ENCODE results near the gene PRDM15.

The PRDM15 gene

DNA sequence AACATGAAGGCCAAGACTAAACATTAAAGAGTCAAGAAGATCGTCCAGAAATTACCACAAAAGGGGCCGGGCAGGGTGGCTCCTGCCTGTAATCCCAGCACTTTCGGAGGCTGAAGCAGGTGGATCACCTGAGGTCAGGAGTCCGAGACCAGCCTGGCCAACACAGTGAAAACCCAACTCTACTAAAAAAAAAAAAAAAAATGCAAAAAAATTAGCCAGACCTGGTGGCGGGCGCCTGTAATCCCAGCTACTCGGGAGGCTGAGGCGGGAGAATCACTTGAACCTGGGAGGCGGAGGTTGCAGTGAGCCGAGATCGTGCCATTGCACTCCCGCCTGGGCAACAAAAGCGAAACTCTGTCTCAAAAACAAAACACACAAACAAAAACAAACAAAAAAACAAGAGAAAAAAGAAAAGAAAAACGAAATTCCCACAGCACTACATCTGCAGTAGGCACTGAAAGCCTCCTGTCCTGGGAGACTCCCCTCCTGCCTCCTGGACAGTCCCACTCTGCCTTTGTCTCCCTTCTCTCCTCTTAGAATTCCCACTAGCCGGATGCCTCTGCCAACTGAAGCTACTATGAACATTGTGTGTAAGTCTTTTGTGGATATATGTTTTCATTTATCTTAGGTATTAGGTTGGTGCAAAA, 94.6 kb downstream of the PRDM15 start:
- DNase-seq (ENCODE audit: low read depth in 3 of 3, low spot score in 1 of 3), result no peak

DNA sequence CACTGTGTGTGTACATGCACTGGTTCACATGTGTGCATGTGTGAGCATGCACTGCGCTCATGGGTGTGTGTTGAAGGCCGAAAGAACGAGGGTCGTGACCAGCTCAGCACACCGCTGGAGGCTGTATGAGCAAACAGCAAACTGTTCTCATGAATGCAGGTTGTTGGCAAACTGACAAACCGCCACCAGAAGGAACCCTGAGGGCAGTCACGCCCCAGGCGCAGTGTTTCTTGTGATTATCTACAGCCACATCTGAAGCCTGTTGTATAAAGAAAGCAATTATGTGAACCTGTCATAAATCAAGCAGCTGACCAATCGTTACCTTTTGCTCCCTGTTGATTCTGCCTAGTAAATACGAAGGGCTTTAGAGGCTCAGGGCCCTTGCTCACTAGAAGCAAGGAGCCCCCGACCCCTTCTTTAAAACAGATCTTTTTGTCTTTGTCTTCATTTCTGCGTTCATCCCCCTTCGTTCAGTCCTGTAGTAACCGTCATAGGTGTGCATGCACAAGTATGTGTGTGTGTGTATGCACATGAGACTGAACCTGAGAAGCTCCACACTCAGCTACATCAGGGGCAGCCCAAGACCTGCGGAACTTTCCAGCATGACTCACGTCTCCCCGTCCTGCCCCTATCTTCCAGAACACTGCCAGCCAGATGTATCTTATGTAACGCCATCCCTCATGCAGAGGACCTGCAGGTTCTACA, 95.5 kb downstream of the PRDM15 start:
- no peak for DNase-seq (ENCODE audit: low read depth in 3 of 3, low spot score in 1 of 3)

DNA sequence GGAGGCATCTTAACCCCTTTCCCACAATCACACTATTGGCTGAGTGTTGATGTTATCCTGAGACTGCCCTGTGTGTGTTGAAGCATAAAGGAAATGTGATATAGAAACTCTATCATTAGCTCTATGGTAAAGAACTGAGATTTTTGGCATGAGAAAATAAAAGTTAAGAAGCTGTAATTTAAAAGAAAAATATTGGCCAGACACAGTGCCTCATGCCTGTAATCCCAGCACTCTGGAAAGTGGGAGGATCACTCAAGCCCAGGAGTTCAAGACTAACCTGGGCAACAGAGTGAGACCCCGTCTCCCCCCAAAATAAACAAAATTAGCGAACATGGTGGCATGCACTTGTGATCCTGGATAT, 98.1 kb downstream of the PRDM15 start:
- no peak for DNase-seq (ENCODE audit: low read depth in 3 of 3, low spot score in 1 of 3)

DNA sequence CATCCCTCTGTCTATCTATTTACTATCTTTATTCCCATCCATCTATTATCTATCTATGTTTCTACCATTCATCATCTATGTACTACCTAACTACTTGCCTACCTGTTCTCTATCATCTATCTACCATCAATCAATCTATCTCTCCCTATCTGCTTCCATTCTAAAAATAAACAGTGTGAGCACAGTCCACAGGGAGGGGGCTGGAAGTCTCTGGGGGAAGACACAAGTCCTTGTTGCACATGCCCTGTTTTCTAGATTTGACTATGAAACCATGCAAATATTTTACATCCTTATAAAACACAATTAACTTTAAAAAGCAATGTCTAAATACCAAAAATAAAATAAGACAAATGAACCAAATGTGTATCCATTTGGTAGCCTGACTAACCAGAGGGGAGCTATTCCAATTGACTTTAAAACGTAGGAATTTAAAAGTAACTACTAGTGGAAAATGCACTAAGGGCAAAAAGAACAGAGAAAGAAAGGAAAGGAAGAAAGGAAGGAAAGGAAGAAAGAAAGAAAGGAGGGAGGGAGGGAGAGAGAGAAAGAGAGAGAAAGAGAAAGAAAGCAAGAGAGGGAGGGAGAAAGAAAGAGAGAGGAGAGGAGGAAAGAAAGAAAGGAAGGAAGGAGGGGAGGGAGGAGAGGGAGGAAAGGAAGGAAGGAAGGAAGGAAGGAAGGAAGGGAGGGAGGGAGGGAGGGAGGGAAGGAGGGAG, 98.7 kb downstream of the PRDM15 start:
- DNase-seq (ENCODE audit: low read depth in 3 of 3, low spot score in 1 of 3), result no peak

DNA sequence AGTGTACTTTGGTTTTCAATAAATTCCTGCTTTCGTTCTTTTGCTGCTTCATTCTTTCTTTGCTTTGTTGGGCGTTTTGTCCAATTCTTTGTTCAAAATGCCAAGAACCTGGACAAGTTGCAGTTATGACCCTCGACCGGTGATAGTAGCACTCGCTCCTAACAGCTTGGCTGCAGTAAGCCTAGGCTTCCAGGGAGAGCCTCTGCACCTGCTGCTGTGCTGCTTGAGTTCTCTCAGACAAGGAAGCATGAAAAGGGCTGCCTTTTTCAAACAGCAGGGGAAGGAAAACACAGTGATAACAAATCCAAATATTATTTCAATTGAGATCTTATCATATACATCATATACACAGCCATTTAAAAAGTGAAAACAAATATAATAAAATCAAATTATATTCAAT, 99.5 kb downstream of the PRDM15 start:
- DNase-seq (ENCODE audit: low read depth in 3 of 3, low spot score in 1 of 3), result no peak

DNA sequence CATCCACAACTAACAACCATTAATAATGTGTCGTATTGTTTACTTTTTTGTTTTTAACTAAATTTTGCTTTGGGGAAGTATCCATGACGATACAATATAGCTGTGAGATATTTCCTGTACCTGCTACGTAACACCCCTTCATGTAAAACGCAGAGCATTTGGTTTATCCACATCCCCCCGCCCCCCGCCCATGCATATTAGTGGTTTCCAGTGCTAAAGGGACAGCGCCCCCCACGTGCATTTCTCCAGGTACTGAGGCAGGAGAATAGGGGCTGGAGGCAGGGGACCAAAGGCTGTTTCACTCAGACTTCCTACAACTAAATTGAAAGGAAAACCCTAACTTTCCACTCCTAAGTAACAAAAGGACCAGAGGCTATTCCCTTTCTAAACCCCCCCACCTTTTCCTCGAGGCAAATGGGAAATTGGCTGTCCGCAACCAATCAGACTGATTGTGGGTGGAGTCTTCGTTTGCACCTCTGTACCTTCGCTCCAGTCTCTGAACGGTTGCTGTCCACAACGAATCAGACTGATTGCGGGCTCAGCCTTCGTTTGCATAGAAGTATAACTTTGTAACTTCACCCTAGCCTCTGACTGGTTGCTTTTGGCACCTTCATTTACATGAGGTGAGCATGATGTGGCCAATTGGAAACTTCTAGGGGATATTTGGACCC, 100.1 kb downstream of the PRDM15 start:
- DNase-seq (ENCODE audit: low read depth in 3 of 3, low spot score in 1 of 3), result no peak

DNA sequence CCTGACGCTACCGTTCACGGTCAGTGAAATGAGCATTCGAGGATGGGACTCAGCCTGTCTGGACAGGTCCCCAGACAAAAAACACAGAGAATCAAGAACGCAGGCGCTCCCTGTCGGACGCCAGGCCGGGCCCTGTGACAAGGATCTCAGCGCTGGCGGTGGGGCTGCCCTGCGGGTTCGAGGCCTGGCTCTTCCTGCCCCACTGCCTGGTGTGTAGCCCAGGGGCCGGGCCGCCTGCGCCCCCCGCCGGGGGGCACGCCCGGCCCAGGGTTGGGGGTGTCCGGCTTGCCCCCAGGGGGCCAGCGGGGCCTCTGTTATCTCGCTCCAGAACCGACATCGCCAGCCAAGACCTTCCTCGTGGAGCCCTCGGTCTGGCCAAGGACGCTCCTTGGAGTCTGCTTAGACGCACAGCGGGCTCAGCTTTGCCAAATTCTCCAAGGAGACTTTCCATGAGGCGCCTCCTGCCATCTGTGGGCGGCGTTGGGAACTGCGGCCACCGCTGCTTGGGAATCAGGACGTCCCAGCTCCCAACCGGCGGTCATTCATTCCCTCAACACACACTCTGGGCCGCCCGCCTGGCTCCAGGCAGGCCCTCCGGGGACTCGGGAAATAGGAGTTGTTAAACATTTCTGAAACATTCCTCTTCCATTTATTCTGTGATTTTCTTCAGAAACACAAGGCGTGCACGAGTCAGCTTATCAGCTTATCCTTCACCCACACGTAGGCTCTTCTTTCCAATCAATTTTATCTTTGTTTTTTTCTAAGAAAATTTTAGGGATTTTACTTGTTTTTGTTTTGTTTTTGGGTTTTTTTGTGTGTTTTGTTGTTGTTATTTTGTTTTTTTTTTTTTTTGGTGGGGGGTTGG, 101.0 kb downstream of the PRDM15 start:
- no peak for DNase-seq (ENCODE audit: low read depth in 3 of 3, low spot score in 1 of 3)

DNA sequence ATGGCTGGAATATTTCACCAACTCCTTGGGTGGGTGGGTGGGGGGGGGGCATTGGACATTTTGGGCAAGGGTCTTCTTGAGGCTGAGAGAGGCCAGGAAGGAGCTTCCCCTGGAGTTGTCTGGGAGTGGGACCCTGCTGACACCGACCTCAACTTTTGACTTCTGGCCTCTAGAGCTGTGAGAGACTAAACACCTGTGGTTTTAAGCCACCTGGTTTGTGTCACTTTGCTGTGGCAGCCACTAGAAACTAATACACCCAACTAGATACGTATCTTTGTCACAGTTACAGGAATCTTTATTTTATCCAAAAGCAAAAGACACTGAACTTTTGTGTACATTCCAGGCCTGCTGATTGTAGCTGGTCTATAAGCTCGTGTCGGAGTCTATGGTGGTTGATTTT, 102.4 kb downstream of the PRDM15 start:
- DNase-seq (ENCODE audit: low read depth in 3 of 3, low spot score in 1 of 3), result no peak

DNA sequence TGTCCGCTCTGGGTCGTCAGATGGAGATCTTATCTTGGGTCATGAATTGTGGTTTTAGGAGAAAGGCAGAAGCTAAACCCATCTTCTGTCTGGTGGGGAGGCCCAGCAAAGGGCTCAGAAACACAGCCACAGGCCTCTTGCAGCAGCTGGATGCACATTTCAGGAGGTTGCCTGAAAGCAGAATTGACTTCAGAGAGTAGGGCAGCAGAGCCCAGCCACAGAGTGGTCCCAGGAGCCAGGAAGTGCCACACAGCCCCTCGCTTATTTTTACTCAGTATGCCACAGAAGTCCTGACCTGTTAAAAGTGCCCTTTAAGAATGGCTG, 104.0 kb downstream of the PRDM15 start:
- DNase-seq (ENCODE audit: low read depth in 3 of 3, low spot score in 1 of 3), result no peak

DNA sequence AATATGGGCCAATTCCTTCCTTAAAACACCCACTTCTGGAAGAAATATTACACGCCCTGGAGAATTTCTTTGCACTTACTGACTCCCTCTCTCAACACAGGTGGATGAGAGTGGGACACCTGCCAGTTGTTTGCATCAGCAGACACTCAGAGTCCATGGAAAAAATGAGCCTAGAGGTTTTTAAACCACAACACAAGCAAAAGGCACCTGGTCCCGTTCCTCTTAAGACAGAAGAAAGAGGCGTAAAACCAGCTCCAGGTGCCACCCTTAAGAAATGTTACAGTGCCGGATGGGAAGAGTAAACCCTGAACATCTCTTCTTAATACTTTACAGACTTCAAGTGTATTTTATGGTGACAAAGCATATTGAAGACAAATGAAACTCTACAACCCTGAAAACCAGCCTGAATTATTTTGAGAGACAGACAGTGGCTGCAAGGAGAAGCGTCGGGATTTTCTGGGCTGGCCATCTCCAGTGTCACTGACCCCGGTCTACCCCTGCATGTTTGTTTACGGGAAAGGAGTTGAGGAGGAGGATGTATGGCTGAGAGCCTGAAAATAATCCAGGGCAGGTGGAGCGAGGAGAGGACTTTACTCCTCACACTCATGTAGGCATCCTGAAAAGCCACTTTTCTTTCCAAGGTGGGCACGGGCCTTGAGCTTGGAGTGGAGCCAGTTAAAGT, 104.5 kb downstream of the PRDM15 start:
- DNase-seq (ENCODE audit: low read depth in 3 of 3, low spot score in 1 of 3), result no peak

DNA sequence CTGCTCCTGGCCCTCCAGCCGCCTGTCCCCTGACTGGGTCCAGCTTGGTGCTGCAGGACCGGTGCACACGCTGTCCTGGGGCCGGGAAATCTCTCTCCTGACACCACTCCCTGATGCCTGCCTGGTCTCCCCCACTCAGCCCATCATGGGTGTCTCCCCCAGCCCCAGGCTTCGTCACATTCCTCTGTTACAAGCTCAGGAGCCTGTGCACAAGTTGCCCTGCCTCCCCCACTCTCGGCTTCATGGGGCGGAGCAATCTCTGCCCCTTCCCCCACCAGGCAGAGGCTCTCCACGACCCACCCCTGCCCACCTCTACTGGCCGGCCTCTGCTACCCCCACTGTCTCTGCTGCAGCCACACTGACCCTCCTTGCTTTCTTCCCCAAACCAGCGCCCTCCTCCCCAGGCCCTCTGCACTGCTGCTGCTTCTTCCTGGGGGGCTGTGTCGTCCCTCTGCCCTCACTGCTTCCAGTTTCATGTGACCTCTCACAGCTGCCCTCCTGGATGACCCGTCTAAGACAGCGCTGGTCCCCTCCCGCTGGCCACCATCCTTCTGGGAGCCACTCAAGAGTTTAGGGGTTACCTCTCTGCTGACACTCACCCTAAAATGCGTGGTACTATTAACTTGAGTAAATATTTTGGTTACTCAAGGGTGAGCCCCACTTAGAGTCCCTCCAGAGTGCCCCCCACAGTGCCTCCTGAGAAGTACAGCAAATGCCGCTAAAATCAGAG, 106.6 kb downstream of the PRDM15 start:
- DNase-seq (ENCODE audit: low read depth in 3 of 3, low spot score in 1 of 3), result no peak

DNA sequence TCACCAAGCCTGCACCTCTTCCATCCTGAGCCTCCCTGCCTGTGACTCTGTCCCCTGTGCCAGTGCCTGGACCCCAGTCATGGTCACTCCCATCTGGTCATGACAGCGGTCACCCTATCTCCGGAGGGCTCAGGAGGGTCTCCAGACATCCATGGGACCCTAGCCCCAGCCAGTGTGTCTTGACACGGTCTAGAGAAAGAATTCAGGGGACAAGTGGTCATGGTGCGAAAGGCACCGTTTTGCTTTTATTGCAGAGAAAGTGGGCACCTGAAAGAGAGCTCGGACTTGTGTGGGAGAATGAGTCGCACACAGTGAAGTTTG, 107.6 kb downstream of the PRDM15 start:
- no peak for DNase-seq (ENCODE audit: low read depth in 3 of 3, low spot score in 1 of 3)

DNA sequence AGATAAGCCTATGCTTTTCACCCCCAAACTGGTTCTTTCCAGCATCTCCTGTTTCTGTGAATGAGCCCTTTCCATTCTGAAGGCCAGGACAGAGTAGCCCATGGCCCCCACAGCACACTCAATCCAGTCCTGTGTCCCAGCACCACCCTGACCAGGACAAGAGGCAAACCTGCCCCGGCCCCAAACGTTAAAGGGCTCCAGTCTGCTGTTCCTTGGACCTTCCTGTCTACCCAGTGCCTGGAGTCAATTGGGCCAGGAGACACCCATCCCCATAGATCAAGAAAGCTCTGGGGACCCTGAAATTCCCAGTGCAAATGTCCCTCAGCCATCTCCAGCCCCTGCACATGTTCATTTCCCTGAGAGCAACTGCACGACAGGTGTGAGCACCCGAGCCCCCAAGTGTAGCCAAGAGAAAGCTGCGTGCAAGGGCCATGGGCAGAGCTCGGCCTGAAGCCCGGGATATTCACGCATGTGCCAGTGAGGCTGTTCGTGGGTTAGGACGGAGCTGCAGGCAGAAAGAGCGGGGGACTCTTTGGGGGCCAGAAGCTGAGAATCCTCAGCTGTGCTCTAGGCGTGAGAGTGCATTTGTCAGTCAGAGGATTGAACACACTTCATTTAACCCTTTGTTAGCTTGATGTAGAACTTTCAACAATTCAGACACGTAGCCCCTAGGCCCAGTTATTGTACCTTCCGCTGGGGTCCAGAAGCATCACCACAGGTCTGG, 108.1 kb downstream of the PRDM15 start:
- no peak for DNase-seq (ENCODE audit: low read depth in 3 of 3, low spot score in 1 of 3)

DNA sequence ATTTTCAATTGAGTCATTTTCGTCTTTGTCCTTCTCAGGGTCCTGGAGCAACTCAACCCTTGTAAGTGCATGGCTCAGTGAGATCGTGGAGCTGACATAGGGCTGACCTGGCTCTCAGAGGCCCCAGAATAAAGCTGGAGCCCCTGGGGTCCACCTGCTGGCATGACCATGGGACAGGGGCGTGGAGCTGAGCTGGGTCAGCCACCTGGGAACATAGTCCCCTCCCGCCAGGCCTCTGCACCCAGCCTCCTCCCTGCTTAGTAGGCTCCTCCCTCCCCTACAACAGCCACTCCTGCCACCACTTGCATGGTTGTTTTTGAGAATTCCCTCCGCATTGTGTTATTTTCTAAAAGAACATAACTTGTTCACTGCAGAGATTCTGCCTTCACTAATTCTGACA, 109.2 kb downstream of the PRDM15 start:
- no peak for DNase-seq (ENCODE audit: low read depth in 3 of 3, low spot score in 1 of 3)

DNA sequence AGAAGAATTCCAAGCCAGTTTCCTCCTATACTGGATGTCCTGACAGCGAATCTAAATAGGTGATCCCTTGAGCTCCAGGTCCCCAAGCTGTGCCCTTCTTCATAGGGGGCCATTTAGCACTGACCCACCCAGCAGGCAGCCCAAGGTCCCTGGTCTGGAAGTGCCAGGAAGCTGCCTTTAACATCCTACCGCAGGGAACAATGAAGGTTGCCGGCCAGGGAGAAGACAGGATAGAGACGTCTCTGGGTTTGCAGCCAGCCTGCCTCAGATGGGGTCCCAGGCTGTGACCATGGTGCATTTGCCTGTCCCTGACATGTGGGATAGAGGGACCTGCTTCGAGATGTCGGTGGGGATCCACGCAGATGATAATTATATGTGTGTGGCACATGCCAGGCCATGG, 109.6 kb downstream of the PRDM15 start:
- no peak for DNase-seq (ENCODE audit: low read depth in 3 of 3, low spot score in 1 of 3)

DNA sequence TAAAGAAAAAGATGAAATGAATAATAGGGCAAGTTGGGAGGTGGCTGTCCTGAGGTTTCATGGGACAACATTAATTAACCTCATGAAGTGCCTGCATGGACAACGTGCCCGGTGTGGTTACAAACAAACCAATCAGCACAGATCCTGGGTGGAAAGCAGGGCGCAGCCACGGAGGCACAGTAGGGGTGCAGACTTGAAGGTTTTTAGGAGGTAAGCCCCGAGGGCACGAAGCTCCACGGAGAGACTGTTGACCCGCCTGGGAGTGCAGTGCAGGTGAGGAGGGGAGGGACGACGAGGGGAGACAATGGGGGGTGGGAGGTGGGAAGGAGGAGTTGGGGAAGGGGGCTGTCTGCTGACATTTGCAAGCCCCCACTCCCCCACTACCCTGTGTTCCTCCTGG, 110.0 kb downstream of the PRDM15 start:
- no peak for DNase-seq (ENCODE audit: low read depth in 3 of 3, low spot score in 1 of 3)

DNA sequence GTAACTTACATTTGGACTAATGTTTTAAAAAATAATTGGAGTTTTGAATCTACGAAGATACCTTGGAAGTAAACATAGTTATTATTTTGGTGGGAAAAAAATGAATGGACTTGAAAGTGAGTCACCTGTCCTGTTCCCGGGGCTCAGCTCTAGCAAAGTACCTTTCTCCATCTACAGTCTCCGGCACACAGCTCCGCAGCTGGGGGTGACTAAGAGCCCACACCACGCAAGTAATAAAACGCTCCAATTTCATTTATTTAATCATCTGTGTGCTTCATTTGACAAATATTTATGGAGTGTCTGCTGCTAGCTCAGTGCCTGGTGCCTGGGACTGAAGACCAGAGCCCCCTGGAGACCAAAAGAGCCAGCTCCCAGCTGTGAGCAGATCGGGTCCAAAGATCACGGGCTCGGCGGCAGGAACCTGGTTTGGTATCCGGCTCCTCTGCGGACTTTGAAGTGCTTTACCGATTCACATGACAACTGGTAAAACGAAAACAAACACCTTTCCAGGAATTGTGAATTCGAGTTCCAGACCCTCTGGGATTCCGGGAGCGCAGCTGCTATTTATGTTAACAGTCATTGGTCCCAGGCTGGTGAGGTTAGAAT, 110.6 kb downstream of the PRDM15 start:
- no peak for DNase-seq (ENCODE audit: low read depth in 3 of 3, low spot score in 1 of 3)

DNA sequence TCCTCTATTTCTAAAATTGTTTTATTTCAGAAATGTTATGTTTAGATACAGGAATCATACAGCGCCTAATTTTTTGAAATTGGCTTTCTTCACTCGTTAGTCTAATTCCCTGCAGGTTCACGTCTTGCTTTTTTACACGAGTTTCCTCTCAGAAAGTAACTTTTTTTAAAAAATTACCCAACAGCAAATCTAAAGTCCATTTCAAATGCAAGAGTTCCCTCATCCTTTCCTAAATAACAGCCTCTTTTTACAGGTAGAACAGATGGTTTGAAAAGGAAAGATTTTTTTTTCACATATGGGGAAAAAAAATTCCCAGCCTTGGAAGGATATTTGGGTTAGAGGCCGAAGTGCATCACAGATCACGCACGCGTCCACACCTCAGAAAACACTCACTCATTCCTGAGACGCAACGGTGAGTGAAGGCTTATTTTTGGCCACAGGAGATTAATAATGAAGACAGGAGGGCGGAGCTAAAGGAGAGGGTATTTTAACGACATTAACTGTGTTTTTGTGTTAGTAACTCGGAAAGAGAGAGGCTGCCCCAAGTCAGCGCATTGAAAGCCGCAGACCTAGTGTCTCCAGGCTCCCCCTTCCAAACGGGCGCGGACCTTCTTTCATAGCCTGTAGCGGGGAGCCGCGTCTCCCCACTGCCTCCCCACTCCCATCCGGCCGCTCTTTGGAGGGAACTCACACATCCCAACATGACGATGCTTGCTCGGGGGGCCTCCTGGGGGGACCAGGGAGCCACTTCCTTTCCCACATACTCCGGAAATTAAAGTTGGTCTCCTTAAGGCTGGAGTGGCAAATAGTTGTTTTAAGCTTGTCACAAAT, 111.3 kb downstream of the PRDM15 start:
- DNase-seq (ENCODE audit: low read depth in 3 of 3, low spot score in 1 of 3), result no peak
